Ishikawa (cell line): Measurements from ENCODE around the gene TTPAL.

Experiments
- CEBPB ChIP-seq: IDR thresholded peaks from 2 replicates; pipeline ENCODE4 v1.6.1; 2012
- CREB1 ChIP-seq: IDR thresholded peaks from 2 replicates; pipeline ENCODE4 v1.6.1; 2012; ENCODE audit warnings: low read depth
- EGR1 ChIP-seq: IDR thresholded peaks from 2 replicates; pipeline ENCODE4 v1.6.1; 2012
- EP300 ChIP-seq: IDR thresholded peaks from 2 replicates; pipeline ENCODE4 v1.6.1; 2012; ENCODE audit warnings: borderline replicate concordance
- FOXM1 ChIP-seq: IDR thresholded peaks from 2 replicates; pipeline ENCODE4 v1.6.1; 2012; ENCODE audit warnings: low read depth, borderline replicate concordance
- MAX ChIP-seq: IDR thresholded peaks from 2 replicates; pipeline ENCODE4 v1.6.1; 2012
- NFIC ChIP-seq: IDR thresholded peaks from 2 replicates; pipeline ENCODE4 v1.6.1; 2012
- RAD21 ChIP-seq: IDR thresholded peaks from 2 replicates; pipeline ENCODE4 v1.6.1; 2012; ENCODE audit warnings: low read depth
- TAF1 ChIP-seq: IDR thresholded peaks from 2 replicates; pipeline ENCODE4 v1.6.1; 2012; ENCODE audit warnings: low read depth, mild to moderate bottlenecking
- TCF12 ChIP-seq: IDR thresholded peaks from 2 replicates; pipeline ENCODE4 v1.6.1; 2012; ENCODE audit warnings: low read depth
- TEAD4 ChIP-seq: IDR thresholded peaks from 2 replicates; pipeline ENCODE4 v1.6.1; 2012
- USF1 ChIP-seq: IDR thresholded peaks from 2 replicates; pipeline ENCODE4 v1.6.1; 2012
- YY1 ChIP-seq: IDR thresholded peaks from 2 replicates; pipeline ENCODE4 v1.6.1; 2012; ENCODE audit warnings: low read depth
- ZBTB7A ChIP-seq: IDR thresholded peaks from 2 replicates; pipeline ENCODE4 v1.6.1; 2012; ENCODE audit warnings: low read depth
- TF ChIP-seq, protein P1 (sequence below): IDR thresholded peaks from 2 replicates; pipeline ENCODE4 v1.6.1; 2012; ENCODE audit warnings: low read depth, mild to moderate bottlenecking

TTPAL gene

GRCh38 chr20:44449864-44450263 is 25.8 kb upstream of the TTPAL start:
- no peak for TF ChIP-seq CEBPB
- no peak for TF ChIP-seq RAD21
- no peak for TF ChIP-seq MAX
- no peak for TF ChIP-seq USF1
- no peak for TF ChIP-seq NFIC
- no peak for TF ChIP-seq EP300

- TF ChIP-seq, protein P1, sequence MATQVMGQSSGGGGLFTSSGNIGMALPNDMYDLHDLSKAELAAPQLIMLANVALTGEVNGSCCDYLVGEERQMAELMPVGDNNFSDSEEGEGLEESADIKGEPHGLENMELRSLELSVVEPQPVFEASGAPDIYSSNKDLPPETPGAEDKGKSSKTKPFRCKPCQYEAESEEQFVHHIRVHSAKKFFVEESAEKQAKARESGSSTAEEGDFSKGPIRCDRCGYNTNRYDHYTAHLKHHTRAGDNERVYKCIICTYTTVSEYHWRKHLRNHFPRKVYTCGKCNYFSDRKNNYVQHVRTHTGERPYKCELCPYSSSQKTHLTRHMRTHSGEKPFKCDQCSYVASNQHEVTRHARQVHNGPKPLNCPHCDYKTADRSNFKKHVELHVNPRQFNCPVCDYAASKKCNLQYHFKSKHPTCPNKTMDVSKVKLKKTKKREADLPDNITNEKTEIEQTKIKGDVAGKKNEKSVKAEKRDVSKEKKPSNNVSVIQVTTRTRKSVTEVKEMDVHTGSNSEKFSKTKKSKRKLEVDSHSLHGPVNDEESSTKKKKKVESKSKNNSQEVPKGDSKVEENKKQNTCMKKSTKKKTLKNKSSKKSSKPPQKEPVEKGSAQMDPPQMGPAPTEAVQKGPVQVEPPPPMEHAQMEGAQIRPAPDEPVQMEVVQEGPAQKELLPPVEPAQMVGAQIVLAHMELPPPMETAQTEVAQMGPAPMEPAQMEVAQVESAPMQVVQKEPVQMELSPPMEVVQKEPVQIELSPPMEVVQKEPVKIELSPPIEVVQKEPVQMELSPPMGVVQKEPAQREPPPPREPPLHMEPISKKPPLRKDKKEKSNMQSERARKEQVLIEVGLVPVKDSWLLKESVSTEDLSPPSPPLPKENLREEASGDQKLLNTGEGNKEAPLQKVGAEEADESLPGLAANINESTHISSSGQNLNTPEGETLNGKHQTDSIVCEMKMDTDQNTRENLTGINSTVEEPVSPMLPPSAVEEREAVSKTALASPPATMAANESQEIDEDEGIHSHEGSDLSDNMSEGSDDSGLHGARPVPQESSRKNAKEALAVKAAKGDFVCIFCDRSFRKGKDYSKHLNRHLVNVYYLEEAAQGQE: no peak
- TF ChIP-seq RAD21 (no peak), ZBTB7A (no peak), CREB1 (no peak), CEBPB (no peak), MAX (no peak), TEAD4 (no peak), NFIC (no peak), USF1 (no peak), EP300 (no peak)
Measured at GRCh38 chr20:44450281-44450889, 25.3 kb upstream of the TTPAL start.

DNA sequence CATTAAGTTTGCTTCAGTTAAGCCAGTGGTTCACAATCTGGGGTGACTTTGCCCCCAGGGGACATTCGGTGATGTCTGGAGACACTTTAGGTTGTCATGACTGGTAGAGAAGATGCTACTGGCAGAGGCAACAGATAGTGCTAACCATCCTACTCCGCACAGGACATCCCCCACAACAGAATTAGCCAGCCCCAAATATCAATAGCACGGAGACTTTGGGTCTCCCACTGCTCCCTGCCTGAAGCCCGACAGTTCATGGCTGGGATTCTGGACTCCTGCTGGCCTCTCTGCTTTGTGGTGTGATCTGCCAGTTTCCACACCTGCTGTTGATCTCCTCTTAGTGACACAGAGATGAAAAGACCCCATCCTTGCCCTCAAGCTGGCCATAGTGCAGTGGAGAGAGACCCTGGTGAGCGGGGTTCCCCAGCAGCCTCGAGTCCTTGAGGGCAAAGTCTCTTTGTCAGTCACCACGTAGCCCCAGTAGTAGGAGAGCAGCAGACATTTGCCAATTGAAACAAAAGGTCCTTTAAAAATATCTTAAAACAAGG is 24.7 kb upstream of the TTPAL start:
- no peak for TF ChIP-seq EGR1
- TF ChIP-seq CEBPB: no peak
- TF ChIP-seq TCF12: no peak
- TF ChIP-seq NFIC: no peak
- no peak for TF ChIP-seq CREB1
- no peak for TF ChIP-seq EP300
- TF ChIP-seq RAD21: no peak
- TF ChIP-seq TEAD4: no peak
- TF ChIP-seq ZBTB7A: no peak
- TF ChIP-seq, protein P1: no peak
- TF ChIP-seq FOXM1: no peak
- no peak for TF ChIP-seq MAX
- no peak for TF ChIP-seq YY1
- no peak for TF ChIP-seq USF1
- no peak for TF ChIP-seq TAF1

GRCh38 chr20:44454306-44454963 is 21.2 kb upstream of the TTPAL start:
- TF ChIP-seq RAD21 (no peak), ZBTB7A (no peak), NFIC (no peak), TCF12 (no peak), EP300 (no peak), TAF1 (no peak), YY1 (no peak), USF1 (no peak), TEAD4 (no peak), CEBPB (no peak), CREB1 (no peak), MAX (no peak), EGR1 (no peak), FOXM1 (no peak)
- TF ChIP-seq, protein P1: no peak
